Smooth muscle cell (in vitro differentiated cells): ENCODE measurements around the gene GLG1. TPM values are rescaled to one million over a fixed set of nuclear protein-coding genes. Genes with fewer than 3 reads are reported as not detected.
"Not testable (repeated sequence)": the region's sequence is repeated elsewhere in the genome, so short reads cannot be mapped to it uniquely, and the experiment has no call there.

ENCODE experiments used
- DNase-seq: peaks from one replicate; lab custom pipeline; 2025; ENCODE audit not compliant: unreplicated experiment; lab: John Stamatoyannopoulos, UW
- H2AFZ ChIP-seq: fragments of 200-600 bp; sonication (generic); 2 replicates; pipeline ENCODE4 v1.6.0; 2016; ENCODE audit warnings: antibody characterized with exemption, low read depth, mild to moderate bottlenecking
- H3F3A ChIP-seq: fragments of 200-600 bp; sonication (generic); 2 replicates; pipeline ENCODE4 v1.6.0; 2017; ENCODE audit warnings: antibody characterized with exemption, low read depth
- H3K27ac ChIP-seq: fragments of 200-600 bp; sonication (generic); 2 replicates; pipeline ENCODE4 v1.5.1; 2016; ENCODE audit warnings: low read depth, mild to moderate bottlenecking
- H3K27me3 ChIP-seq: fragments of 200-600 bp; sonication (generic); 2 replicates; pipeline ENCODE4 v1.6.1; 2016; ENCODE audit warnings: low read depth, mild to moderate bottlenecking
- H3K36me3 ChIP-seq: fragments of 200-600 bp; sonication (generic); 2 replicates; pipeline ENCODE4 v1.5.1; 2016; ENCODE audit warnings: low read depth
- H3K4me1 ChIP-seq: fragments of 200-600 bp; sonication (generic); 2 replicates; pipeline ENCODE4 v1.5.1; 2016; ENCODE audit warnings: low read depth
- H3K4me2 ChIP-seq: fragments of 200-600 bp; sonication (generic); 2 replicates; pipeline ENCODE4 v1.6.0; 2016; ENCODE audit warnings: mild to moderate bottlenecking
- H3K4me3 ChIP-seq: fragments of 200-600 bp; sonication (generic); 2 replicates; pipeline ENCODE4 v1.5.1; 2016; ENCODE audit warnings: mild to moderate bottlenecking
- H3K79me2 ChIP-seq: fragments of 200-600 bp; sonication (generic); 2 replicates; pipeline ENCODE4 v1.6.0; 2016; ENCODE audit warnings: low read depth, mild to moderate bottlenecking
- H3K9ac ChIP-seq: fragments of 200-600 bp; sonication (generic); 2 replicates; pipeline ENCODE4 v1.6.0; 2016; ENCODE audit warnings: low read depth
- H3K9me3 ChIP-seq: fragments of 200-600 bp; sonication (generic); replicated peaks from 2 replicates; pipeline ENCODE4 v1.5.1; 2016; ENCODE audit warnings: low read depth
- H4K20me1 ChIP-seq: fragments of 200-600 bp; sonication (generic); 2 replicates; pipeline ENCODE4 v1.6.0; 2016; ENCODE audit warnings: low read depth
- WGBS: methylation state at CpG from one replicate; pipeline ENCODE4 v1.1.7; 2016; ENCODE audit warnings: low lambda C conversion rate; 5-methylcytosine and 5-hydroxymethylcytosine counted together
- polyA plus RNA-seq: library from polyadenylated mRNA; unstranded; fragments of >200 nt; fragmentation: Nextera tagmentation; extraction: Ambion mirVana; gene quantifications from 2 replicates; pipeline ENCODE4 v1.2.1, GENCODE V29; 2016
- total RNA-seq: library from RNA; depleted of rRNA; stranded (reverse); fragments of >200 nt; gene quantifications from 2 replicates; pipeline ENCODE4 v1.2.3, GENCODE V29; 2014
- TF ChIP-seq, protein P1 (sequence below): fragments of 200-600 bp; sonication (generic); IDR thresholded peaks from 2 replicates; pipeline ENCODE4 v1.5.1; 2017; ENCODE audit warnings: borderline replicate concordance, mild to moderate bottlenecking, antibody characterized with exemption; ENCODE audit not compliant: insufficient read depth, poor library complexity, severe bottlenecking

GLG1 gene
- total and polyA plus RNA-seq, 2 experiments from 2014 or later: 131 to 140 TPM

DNA sequence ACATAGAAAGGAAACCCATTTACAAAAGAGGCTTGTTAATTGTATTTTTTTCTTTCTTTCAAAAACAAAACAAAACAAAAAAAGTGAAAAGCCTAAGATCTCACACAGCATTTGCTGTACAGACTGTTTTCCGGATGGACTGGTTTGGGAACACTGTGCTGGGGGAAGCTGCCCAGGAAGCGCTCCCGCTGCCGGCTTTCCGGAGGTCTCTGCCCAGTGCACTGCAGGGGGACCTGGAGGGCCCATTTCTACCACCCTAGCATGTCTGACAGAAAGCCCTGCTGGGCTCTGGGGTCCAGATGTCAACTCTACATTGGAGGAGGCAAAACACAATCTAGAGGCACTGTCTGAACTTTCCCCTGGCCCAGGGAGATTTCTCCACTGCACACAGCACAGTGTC lies 159.3 kb downstream of the GLG1 start:
- TF ChIP-seq, protein P1, sequence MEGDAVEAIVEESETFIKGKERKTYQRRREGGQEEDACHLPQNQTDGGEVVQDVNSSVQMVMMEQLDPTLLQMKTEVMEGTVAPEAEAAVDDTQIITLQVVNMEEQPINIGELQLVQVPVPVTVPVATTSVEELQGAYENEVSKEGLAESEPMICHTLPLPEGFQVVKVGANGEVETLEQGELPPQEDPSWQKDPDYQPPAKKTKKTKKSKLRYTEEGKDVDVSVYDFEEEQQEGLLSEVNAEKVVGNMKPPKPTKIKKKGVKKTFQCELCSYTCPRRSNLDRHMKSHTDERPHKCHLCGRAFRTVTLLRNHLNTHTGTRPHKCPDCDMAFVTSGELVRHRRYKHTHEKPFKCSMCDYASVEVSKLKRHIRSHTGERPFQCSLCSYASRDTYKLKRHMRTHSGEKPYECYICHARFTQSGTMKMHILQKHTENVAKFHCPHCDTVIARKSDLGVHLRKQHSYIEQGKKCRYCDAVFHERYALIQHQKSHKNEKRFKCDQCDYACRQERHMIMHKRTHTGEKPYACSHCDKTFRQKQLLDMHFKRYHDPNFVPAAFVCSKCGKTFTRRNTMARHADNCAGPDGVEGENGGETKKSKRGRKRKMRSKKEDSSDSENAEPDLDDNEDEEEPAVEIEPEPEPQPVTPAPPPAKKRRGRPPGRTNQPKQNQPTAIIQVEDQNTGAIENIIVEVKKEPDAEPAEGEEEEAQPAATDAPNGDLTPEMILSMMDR: no peak
- WGBS: 89% methylated on average over 5 of the region's 5 CpGs
- Histone ChIP-seq H3K27me3 (no peaks in the 10 kb centered on the region), H3K27ac (peak overlapping the region; percentile 70), H3K4me3 (no peak overlapping the region), H2AFZ (no peak overlapping the region), H3K9ac (peak overlapping the region; percentile 2), H4K20me1 (no peaks in the 10 kb centered on the region), H3F3A (peaks cover 14% of the 10 kb centered on the region), H3K9me3 (no peaks in the 10 kb centered on the region), H3K4me1 (no peaks in the 10 kb centered on the region), H3K4me2 (no peak overlapping the region), H3K79me2 (no peaks in the 10 kb centered on the region), H3K36me3 (no peaks in the 10 kb centered on the region)
- DNase-seq: no peak

DNA sequence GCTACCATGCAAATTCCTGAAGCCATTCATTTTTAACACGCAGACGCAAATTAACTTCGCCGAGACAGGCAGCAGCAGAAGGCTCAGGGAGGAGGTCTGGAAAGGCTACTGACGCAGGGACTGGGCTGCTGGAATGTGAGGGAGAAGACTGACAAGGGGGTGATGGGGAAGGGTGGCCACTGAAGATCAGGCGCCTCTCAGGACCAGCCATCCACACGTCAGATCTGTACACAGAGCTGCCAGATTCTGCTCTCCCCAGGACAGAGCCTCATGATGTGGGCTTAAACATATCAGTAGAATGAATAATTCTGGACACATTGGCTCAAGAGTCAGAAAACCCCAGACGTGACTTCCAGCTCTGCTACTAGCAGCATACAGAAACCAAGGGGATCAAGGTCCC lies 160.0 kb downstream of the GLG1 start:
- no peak overlapping the region for H3K4me2 ChIP-seq
- no peak for DNase-seq
- peak overlapping the region; percentile 70 for H3K27ac ChIP-seq
- no peaks in the 10 kb centered on the region for H3K79me2 ChIP-seq
- H4K20me1 ChIP-seq: no peaks in the 10 kb centered on the region
- WGBS: 76% methylated on average over 8 of the region's 8 CpGs
- no peaks in the 10 kb centered on the region for H3K4me1 ChIP-seq
- TF ChIP-seq, protein P1: no peak
- peak overlapping the region; percentile 2 for H3K9ac ChIP-seq
- H3K4me3 ChIP-seq: no peak overlapping the region
- no peaks in the 10 kb centered on the region for H3K36me3 ChIP-seq
- H3K27me3 ChIP-seq: no peaks in the 10 kb centered on the region
- no peaks in the 10 kb centered on the region for H3K9me3 ChIP-seq
- H2AFZ ChIP-seq: no peak overlapping the region
- H3F3A ChIP-seq: peaks cover 14% of the 10 kb centered on the region

DNA sequence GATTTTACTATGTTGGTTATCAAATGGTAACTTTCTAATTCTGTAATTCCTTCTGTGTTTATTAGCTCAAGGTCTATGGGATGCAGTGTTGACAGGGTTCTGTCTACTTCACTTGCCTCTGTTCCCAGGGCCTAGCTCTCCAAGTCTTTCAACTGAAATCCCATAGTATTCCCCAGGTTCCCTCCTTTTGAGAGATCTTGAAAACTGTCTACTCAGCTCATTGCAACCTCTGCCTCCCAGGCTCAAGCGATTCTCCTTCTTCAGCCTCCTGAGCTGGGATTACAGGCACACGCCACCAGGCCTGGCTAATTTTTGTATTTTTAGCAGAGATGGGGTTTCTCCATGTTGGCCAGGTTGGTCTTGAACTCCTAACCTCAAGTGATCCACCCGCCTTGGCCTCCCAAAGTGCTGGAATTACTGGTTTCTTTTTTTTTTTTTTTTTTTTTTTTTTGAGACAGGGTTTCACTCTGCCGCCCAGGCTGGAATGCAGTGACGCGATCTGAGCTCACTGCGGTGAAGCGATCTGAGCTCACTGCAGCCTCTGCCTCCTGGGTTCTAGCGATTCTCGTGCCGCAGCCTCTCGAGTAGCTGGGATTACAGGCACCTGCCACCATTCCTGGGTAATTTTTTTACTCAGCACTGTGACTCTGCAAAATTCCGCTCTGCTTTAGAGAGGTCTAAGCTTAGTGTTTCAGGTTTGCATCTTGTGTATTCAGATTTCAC lies 163.1 kb downstream of the GLG1 start:
- not testable (repeated sequence) for H3F3A ChIP-seq, DNase-seq, H3K27me3 ChIP-seq, H3K79me2 ChIP-seq, H2AFZ ChIP-seq, H3K36me3 ChIP-seq, H3K27ac ChIP-seq, H3K9me3 ChIP-seq, H3K4me1 ChIP-seq, H3K4me3 ChIP-seq, H3K4me2 ChIP-seq, H4K20me1 ChIP-seq, H3K9ac ChIP-seq
- 90% methylated on average over 13 of the region's 13 CpGs for WGBS

DNA sequence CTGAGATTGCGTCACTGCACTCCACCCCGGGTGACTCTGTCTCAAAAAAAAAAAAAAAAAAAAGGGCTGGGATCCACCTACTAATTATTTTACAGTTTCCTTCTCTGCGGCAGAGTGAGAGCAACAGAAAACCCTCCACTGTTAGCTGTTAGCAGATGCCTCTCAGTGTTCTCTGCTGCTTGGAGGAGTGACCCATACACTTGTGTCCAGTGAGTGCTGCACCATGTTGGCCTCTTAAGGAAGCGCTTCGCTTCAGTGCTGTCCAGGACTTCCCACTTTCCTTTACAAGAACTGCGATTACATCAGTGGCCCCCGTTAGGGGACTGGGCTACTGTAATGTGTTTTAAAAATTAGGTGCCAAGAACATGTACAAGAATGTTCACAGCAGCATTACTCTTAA lies 167.2 kb downstream of the GLG1 start:
- Histone ChIP-seq H3F3A (no peaks in the 10 kb centered on the region), H3K27me3 (no peaks in the 10 kb centered on the region), H3K79me2 (no peaks in the 10 kb centered on the region), H3K9me3 (no peaks in the 10 kb centered on the region), H3K4me1 (no peaks in the 10 kb centered on the region), H4K20me1 (no peaks in the 10 kb centered on the region), H2AFZ (no peak overlapping the region), H3K9ac (no peak overlapping the region), H3K4me2 (no peak overlapping the region), H3K27ac (no peak overlapping the region), H3K4me3 (no peak overlapping the region), H3K36me3 (no peaks in the 10 kb centered on the region)
- no peak for DNase-seq
- TF ChIP-seq, protein P1: no peak
- 83% methylated on average over 7 of the region's 7 CpGs for WGBS
